GM10266 (cell line): ENCODE results near the gene JARID2.

Source experiments
- DNase-seq: peaks from one replicate; pipeline ENCODE4 v3.0.0; 2012; ENCODE audit errors: extremely low spot score
- TF ChIP-seq, protein P1 (sequence below): IDR thresholded peaks from 2 replicates; pipeline ENCODE4 v1.5.1; 2012; ENCODE audit warnings: mild to moderate bottlenecking, low read depth; ENCODE audit not compliant: control insufficient read depth, insufficient read depth; ENCODE audit errors: missing control alignments

The JARID2 gene

DNA sequence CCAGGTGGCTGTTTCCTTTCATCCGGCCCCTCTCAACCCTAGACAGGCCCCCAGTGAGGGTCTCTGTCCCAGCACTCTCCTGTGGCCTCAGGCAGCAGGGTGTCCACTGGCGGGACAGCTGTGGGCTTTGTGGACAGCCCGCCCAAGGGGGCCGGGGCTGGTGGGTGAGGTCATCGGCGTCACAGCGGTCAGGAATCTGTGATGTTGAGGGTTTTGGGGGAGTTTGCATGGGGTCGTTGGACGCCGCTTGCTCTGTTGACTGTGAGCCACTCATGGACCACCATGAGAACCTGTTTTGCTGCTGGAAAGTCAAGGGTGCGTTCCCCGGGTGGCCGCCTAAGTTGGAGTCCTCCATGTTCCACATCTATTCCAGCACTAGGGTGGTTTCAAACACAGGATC, 270.5 kb downstream of the JARID2 start:
- DNase-seq = no peak
- TF ChIP-seq, protein P1, sequence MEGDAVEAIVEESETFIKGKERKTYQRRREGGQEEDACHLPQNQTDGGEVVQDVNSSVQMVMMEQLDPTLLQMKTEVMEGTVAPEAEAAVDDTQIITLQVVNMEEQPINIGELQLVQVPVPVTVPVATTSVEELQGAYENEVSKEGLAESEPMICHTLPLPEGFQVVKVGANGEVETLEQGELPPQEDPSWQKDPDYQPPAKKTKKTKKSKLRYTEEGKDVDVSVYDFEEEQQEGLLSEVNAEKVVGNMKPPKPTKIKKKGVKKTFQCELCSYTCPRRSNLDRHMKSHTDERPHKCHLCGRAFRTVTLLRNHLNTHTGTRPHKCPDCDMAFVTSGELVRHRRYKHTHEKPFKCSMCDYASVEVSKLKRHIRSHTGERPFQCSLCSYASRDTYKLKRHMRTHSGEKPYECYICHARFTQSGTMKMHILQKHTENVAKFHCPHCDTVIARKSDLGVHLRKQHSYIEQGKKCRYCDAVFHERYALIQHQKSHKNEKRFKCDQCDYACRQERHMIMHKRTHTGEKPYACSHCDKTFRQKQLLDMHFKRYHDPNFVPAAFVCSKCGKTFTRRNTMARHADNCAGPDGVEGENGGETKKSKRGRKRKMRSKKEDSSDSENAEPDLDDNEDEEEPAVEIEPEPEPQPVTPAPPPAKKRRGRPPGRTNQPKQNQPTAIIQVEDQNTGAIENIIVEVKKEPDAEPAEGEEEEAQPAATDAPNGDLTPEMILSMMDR = no peak

DNA sequence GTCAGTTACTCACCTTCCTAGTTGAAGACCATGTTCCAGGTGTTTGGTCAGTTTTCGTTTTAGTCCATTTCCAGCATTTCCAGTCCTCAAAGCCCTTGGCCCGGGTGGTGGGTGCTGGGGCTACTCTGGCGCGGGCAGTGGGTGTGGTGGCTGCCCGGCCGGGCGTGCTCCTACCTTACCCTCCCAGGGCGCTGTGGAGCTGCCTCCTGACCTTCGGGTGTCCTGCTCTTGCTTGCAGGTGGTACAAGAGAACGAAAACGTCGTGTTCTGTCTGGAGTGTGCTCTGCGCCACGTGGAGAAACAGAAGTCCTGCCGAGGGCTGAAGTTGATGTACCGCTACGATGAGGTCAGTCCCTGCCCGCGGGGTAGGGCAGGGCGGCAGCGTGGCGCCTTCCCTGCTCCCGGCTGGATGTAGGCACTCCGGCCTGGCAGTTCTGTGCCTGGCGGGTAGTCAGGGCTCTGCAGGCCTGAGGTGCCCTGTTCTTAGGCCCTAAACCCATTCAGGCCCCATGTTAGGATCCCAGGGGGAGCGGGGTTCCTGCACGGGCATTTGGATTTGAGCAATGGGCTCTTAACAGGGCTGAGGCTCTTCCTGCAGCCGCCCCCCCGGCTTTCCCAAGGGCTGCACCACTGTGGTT, 271.2 kb downstream of the JARID2 start:
- TF ChIP-seq, protein P1 = no peak
- DNase-seq = no peak

DNA sequence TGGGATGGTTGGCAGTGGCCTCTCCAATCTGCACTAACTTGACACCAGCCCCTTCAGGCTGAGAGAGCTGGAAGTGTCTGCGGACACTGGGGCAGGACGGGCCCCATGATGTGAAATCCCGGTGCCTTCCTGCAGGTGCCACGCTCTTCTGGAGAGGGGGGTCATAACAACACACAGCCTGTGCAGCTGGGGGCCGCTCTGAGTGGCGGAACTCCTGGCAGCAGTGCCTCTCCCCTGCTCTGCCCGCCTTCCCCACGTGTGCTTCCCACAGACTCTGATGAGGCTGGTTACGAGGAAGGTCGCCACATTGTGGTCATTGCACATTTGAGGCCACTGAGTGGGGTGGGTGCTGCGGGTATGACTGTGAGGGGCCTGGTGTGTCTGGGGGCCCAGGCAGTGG, 271.7 kb downstream of the JARID2 start:
- DNase-seq = no peak
- TF ChIP-seq, protein P1 = no peak

DNA sequence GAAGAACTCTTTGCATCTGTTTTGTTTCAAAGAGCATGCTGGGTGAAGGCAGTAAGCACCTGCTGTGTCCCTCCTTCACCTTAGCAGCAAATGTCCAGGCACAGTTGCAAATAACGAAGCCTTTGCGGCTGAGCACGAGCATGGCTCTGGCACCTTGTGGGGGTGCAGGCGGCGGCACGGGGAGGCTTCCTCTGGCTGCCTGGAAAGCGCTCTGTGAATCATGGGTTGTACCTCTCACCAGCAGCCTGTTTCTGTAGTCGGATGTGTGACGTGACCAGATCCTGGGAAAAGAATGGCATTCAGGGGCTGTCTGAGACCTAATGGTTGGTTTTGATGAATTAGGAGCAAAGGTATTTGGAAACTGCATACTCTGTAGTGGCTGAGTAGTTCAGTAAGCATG, 272.2 kb downstream of the JARID2 start:
- TF ChIP-seq, protein P1 = no peak
- no peak for DNase-seq

DNA sequence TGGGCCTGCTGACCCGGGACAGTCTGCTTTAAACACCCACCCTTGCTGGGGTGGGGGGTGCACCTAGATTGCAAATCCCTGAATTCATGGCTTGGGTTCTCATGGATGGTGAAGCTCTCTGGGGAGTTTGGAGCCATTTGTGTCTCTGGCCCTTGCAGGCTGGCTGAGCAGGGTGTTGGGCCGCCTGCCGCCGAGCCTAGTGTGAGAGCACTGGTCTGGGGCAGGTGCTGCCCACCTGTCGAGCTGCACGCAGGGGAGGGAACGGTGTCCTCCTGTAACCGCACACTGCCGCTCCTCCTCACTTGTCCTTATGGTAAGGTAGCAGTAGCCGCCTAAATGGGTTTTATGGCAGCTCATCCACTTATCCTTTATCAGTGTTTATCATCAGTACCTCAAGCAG, 273.0 kb downstream of the JARID2 start:
- DNase-seq = no peak
- TF ChIP-seq, protein P1 = no peak

DNA sequence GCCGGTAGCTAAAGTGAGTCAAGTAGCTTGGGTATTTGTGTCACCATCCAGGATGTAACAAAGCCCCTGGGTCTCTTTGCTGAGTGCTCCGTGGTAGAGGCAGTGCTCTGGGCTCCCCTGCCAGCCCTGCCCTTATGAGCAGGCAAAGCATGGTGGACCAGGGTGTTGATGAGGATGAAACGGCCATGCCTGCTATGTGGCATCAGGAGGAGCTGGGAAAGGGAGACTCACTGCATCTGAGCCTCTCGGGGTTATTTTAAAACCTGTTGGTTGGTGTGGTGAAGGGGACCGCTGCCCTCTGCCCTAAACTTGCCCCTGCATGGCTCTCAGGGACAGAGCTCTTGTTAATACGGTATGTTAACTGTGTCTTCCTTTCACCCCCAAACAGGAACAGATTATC, 273.8 kb downstream of the JARID2 start:
- DNase-seq = no peak
- TF ChIP-seq, protein P1 = no peak

DNA sequence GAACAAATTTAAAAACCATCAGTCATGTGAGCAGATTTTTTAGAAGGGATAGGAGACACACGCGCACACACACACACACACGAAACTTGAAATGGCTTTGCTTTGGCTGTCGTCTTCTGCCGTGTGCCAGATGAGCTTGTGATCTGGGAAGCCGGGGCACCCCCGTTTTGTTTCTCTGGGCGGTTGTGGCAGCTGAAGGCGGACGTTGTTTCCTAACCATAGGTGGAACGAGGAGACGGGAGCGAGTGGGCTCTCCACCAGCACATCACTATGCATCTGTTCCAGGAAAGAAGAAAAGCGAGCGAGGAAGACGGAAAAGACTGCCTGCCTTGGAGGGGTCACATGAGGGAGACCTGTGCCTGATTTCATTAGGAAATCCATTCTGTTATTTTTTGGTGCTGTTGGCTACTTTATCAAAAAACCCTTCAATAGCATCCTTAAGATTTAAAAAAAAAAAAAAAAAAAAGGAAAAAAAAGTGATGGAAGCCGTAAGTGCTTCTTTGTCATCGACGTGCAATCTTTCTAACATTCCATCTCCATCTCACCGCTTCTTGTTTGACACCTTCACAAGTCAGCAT, 274.8 kb downstream of the JARID2 start:
- TF ChIP-seq, protein P1 = no peak
- no peak for DNase-seq
